HEK293T (cell line): ENCODE data around the gene NCLN.
"Not testable (repeated sequence)": the region's sequence is repeated elsewhere in the genome, so short reads cannot be mapped to it uniquely, and the experiment has no call there.

ENCODE experiments used
- CTCF ChIA-PET: fragments of 350-600 bp; formaldehyde crosslinking; extraction: SDS; loops from one replicate; lab custom pipeline; 2021; ENCODE audit warnings: antibody characterized with exemption, inconsistent platforms; lab: Yijun Ruan, JAX
- POLR2A ChIA-PET: fragments of 350-600 bp; formaldehyde crosslinking; extraction: SDS; loops from one replicate; lab custom pipeline; 2020; ENCODE audit warnings: antibody characterized with exemption, inconsistent platforms; lab: Yijun Ruan, JAX
- DNase-seq: peaks from one replicate; pipeline ENCODE4 v3.0.0; 2012; ENCODE audit warnings: mixed read lengths; ENCODE audit errors: extremely low spot score
- ARNT ChIP-seq: fragments of 450-650 bp; IDR thresholded peaks from 2 replicates; pipeline ENCODE4 v1.6.1; 2017; ENCODE audit warnings: mild to moderate bottlenecking
- BHLHE40 ChIP-seq: fragments of 450-650 bp; IDR thresholded peaks from 2 replicates; pipeline ENCODE4 v1.6.1; 2016; ENCODE audit warnings: mild to moderate bottlenecking, moderate library complexity, borderline replicate concordance
- CTBP1 ChIP-seq: fragments of 450-650 bp; IDR thresholded peaks from 2 replicates; pipeline ENCODE4 v1.6.1; 2016; ENCODE audit warnings: borderline replicate concordance
- ELF4 ChIP-seq: fragments of 450-650 bp; IDR thresholded peaks from 2 replicates; pipeline ENCODE4 v1.6.1; 2017; ENCODE audit warnings: antibody characterized with exemption
- FOXA1 ChIP-seq: fragments of 450-650 bp; IDR thresholded peaks from 2 replicates; pipeline ENCODE4 v1.6.1; 2016; ENCODE audit warnings: mild to moderate bottlenecking
- FOXK2 ChIP-seq: fragments of 450-650 bp; IDR thresholded peaks from 2 replicates; pipeline ENCODE4 v1.6.1; 2016; ENCODE audit warnings: mild to moderate bottlenecking
- FOXM1 ChIP-seq: fragments of 450-650 bp; IDR thresholded peaks from 2 replicates; pipeline ENCODE4 v1.6.1; 2017; ENCODE audit warnings: mild to moderate bottlenecking, borderline replicate concordance
- HDGF ChIP-seq: fragments of 450-650 bp; IDR thresholded peaks from 2 replicates; pipeline ENCODE4 v1.6.1; 2017; ENCODE audit warnings: antibody characterized with exemption, borderline replicate concordance
- L3MBTL2 ChIP-seq: fragments of 450-650 bp; conservative IDR thresholded peaks from 2 replicates; pipeline ENCODE4 v1.6.1; 2016; ENCODE audit warnings: mild to moderate bottlenecking
- LEF1 ChIP-seq: fragments of 450-650 bp; IDR thresholded peaks from 2 replicates; pipeline ENCODE4 v1.6.1; 2017; ENCODE audit warnings: mild to moderate bottlenecking, borderline replicate concordance
- NFRKB ChIP-seq: fragments of 450-650 bp; IDR thresholded peaks from 2 replicates; pipeline ENCODE4 v1.6.1; 2016; ENCODE audit warnings: mild to moderate bottlenecking, moderate library complexity
- PKNOX1 ChIP-seq: fragments of 450-650 bp; IDR thresholded peaks from 2 replicates; pipeline ENCODE4 v1.6.1; 2016
- SP1 ChIP-seq: fragments of 450-650 bp; IDR thresholded peaks from 2 replicates; pipeline ENCODE4 v1.6.1; 2017
- SUZ12 ChIP-seq: fragments of 450-650 bp; IDR thresholded peaks from 2 replicates; pipeline ENCODE4 v1.6.1; 2016; ENCODE audit warnings: mild to moderate bottlenecking
- TARDBP ChIP-seq: fragments of 450-650 bp; IDR thresholded peaks from 2 replicates; pipeline ENCODE4 v1.6.1; 2016
- ZNF384 ChIP-seq: fragments of 450-650 bp; IDR thresholded peaks from 2 replicates; pipeline ENCODE4 v1.6.1; 2016

NCLN gene

GRCh38 chr19:3210347-3211017 lies 24.8 kb downstream of the NCLN start:
- DNase-seq = peak; percentile 76
- CTCF ChIA-PET = no interaction called here
- TF ChIP-seq ELF4 (no peak), PKNOX1 (peak; percentile 74)
- POLR2A ChIA-PET = interaction anchor here (1.1 kb wide), 1 partner anchor 24 kb away, joined by 4 read pairs; the partner anchor contains the start of gene NCLN

- POLR2A ChIA-PET = interaction anchor here (1.1 kb wide), 1 partner anchor 25 kb away, joined by 4 read pairs; the partner anchor contains the start of gene NCLN
- TF ChIP-seq CTBP1 = no peak
- TF ChIP-seq SUZ12 = no peak
- TF ChIP-seq SP1 = no peak
- TF ChIP-seq HDGF = no peak
- TF ChIP-seq ELF4 = no peak
- TF ChIP-seq FOXM1 = no peak
- TF ChIP-seq ZNF384 = no peak
- no peak for TF ChIP-seq BHLHE40
- no peak for TF ChIP-seq FOXK2
- TF ChIP-seq LEF1 = no peak
- no peak for DNase-seq
- CTCF ChIA-PET = interaction anchor here (0.7 kb wide), 1 partner anchor 180 kb away, joined by 3 read pairs; no protein-coding TSS in a partner anchor
Measured at GRCh38 chr19:3211191-3211590, 25.5 kb downstream of the NCLN start.

GRCh38 chr19:3213159-3213558 lies 27.4 kb downstream of the NCLN start:
- ChIA-PET POLR2A (no interaction called here), CTCF (no interaction called here)
- TF ChIP-seq FOXK2 (no peak), SP1 (no peak), SUZ12 (no peak), L3MBTL2 (no peak)
- no peak for DNase-seq

- POLR2A ChIA-PET = no interaction called here
- CTCF ChIA-PET = no interaction called here
- no peak for TF ChIP-seq CTBP1
- TF ChIP-seq L3MBTL2 = no peak
- no peak for TF ChIP-seq ARNT
- TF ChIP-seq BHLHE40 = no peak
- no peak for TF ChIP-seq TARDBP
- TF ChIP-seq ELF4 = no peak
- TF ChIP-seq FOXK2 = no peak
- no peak for TF ChIP-seq FOXM1
- no peak for TF ChIP-seq SUZ12
- no peak for TF ChIP-seq NFRKB
- no peak for TF ChIP-seq FOXA1
- no peak for TF ChIP-seq SP1
- no peak for TF ChIP-seq ZNF384
- no peak for TF ChIP-seq PKNOX1
- no peak for DNase-seq
Measured at GRCh38 chr19:3216874-3217273, 31.1 kb downstream of the NCLN start.

- POLR2A ChIA-PET = no interaction called here
- no peak for TF ChIP-seq PKNOX1
- no peak for TF ChIP-seq BHLHE40
- TF ChIP-seq CTBP1 = no peak
- TF ChIP-seq HDGF = no peak
- TF ChIP-seq FOXM1 = no peak
- TF ChIP-seq NFRKB = no peak
- no peak for TF ChIP-seq SUZ12
- TF ChIP-seq ARNT = no peak
- TF ChIP-seq L3MBTL2 = no peak
- no peak for TF ChIP-seq LEF1
- TF ChIP-seq ELF4 = no peak
- no peak for TF ChIP-seq FOXA1
- TF ChIP-seq FOXK2 = no peak
- TF ChIP-seq ZNF384 = no peak
- TF ChIP-seq TARDBP = no peak
- no peak for TF ChIP-seq SP1
- no peak for DNase-seq
- CTCF ChIA-PET = no interaction called here
Measured at GRCh38 chr19:3220576-3220975, 34.8 kb downstream of the NCLN start.

- DNase-seq, POLR2A ChIA-PET, CTCF ChIA-PET: not testable (repeated sequence)
Measured at GRCh38 chr19:3221576-3221975, 35.8 kb downstream of the NCLN start.

GRCh38 chr19:3222709-3223108 lies 37.0 kb downstream of the NCLN start:
- TF ChIP-seq FOXM1 (no peak), FOXK2 (no peak), SUZ12 (no peak), NFRKB (no peak), CTBP1 (no peak), ELF4 (no peak), TARDBP (no peak), FOXA1 (no peak), LEF1 (no peak), SP1 (no peak), ARNT (no peak), HDGF (no peak), BHLHE40 (no peak), L3MBTL2 (no peak), ZNF384 (no peak), PKNOX1 (no peak)
- DNase-seq = no peak
- ChIA-PET CTCF (no interaction called here), POLR2A (no interaction called here)
